ENCODE data around the gene TRIM38.
"Not testable (repeated sequence)": the region's sequence is repeated elsewhere in the genome, so short reads cannot be mapped to it uniquely, and the experiment has no call there.

Gene TRIM38

GRCh38 chr6:25962149-25963127, at the start of gene TRIM38:
Gene TRIM38, plus strand, starts transcription at chr6:25962802. Its CDS starts 3,721 bp downstream, at chr6:25966523.
- DNase-seq: peak; percentile 93 to 99 (median 97)

- DNase-seq: no peak
These were observed 48.9 kb upstream of the TRIM38 start for GRCh38 chr6:25913741-25914140.

GRCh38 chr6:25916330-25916729, 46.3 kb upstream of the TRIM38 start:
- DNase-seq: no peak

GRCh38 chr6:25916789-25917490, 45.7 kb upstream of the TRIM38 start:
- DNase-seq: no peak

GRCh38 chr6:25918083-25918683, 44.4 kb upstream of the TRIM38 start:
- DNase-seq: no peak

- DNase-seq: no peak
These were observed 42.9 kb upstream of the TRIM38 start for GRCh38 chr6:25919657-25920056.

GRCh38 chr6:25921525-25922203, 40.9 kb upstream of the TRIM38 start:
- peak in 2 of 3 donors; percentile 19 to 21 for DNase-seq

- no peak for DNase-seq
These were observed 40.3 kb upstream of the TRIM38 start for GRCh38 chr6:25922301-25922700.

- no peak for DNase-seq
These were observed 36.7 kb upstream of the TRIM38 start for GRCh38 chr6:25925876-25926275.

- DNase-seq: peak; percentile 20 to 43 (median 40)
These were observed 35.4 kb upstream of the TRIM38 start for GRCh38 chr6:25927178-25927577.

- no peak for DNase-seq
These were observed 34.8 kb upstream of the TRIM38 start for GRCh38 chr6:25927756-25928216.

- DNase-seq: no peak
These were observed 33.9 kb upstream of the TRIM38 start for GRCh38 chr6:25928562-25929324.

GRCh38 chr6:25929785-25930184, 32.8 kb upstream of the TRIM38 start:
- not testable (repeated sequence) for DNase-seq

GRCh38 chr6:25930532-25931410, 31.8 kb upstream of the TRIM38 start, which contains the start of gene SLC17A2:
Gene SLC17A2, minus strand, starts transcription at chr6:25930691. Its CDS starts 4,895 bp downstream, at chr6:25925796.
- peak in 1 of 3 donors; percentile 21 for DNase-seq

- no peak for DNase-seq
These were observed 31.2 kb upstream of the TRIM38 start for GRCh38 chr6:25931411-25931709.

GRCh38 chr6:25934156-25934555, 28.4 kb upstream of the TRIM38 start:
- DNase-seq: no peak

GRCh38 chr6:25934735-25935313, 27.8 kb upstream of the TRIM38 start:
- no peak for DNase-seq

- DNase-seq: no peak
These were observed 26.6 kb upstream of the TRIM38 start for GRCh38 chr6:25935953-25936352.

GRCh38 chr6:25939593-25939992, 23.0 kb upstream of the TRIM38 start:
- no peak for DNase-seq

- DNase-seq: peak; percentile 51 to 67 (median 63)
These were observed 19.9 kb upstream of the TRIM38 start for GRCh38 chr6:25942561-25943147.
